Transverse colon (tissue), 4 donors: ENCODE results near the gene ASXL1. TPM values are rescaled to one million over a fixed set of nuclear protein-coding genes. Genes with fewer than 3 reads are reported as not detected.

Experiments
- DNase-seq: peaks from one replicate; pipeline ENCODE4 v3.0.0-alpha.2; 2019
- H3K27ac ChIP-seq, 4 donors: fragments of 200-600 bp; sonication (generic); 2 replicates each; pipeline ENCODE4 v1.5.1; 2016 to 2018; ENCODE audit warnings: inconsistent platforms in 4 of 4
- H3K27me3 ChIP-seq: fragments of 200-600 bp; sonication (generic); 2 replicates; pipeline ENCODE4 v1.5.1; 2017; ENCODE audit warnings: inconsistent platforms
- H3K36me3 ChIP-seq, 4 donors: fragments of 200-600 bp; sonication (generic); 2 replicates each; pipeline ENCODE4 v1.5.1; 2017 to 2019; ENCODE audit warnings: inconsistent platforms in 4 of 4
- H3K4me1 ChIP-seq, 4 donors: fragments of 200-600 bp; sonication (generic); 2 replicates each; pipeline ENCODE4 v1.5.1; 2017 to 2020; ENCODE audit warnings: inconsistent platforms in 4 of 4
- H3K4me3 ChIP-seq, 4 donors: fragments of 200-600 bp; sonication (generic); 1 replicate in 1 of 4; 2 replicates in 3 of 4; pipeline versions ENCODE4 v1.5.1 to v1.6.1; 2017 to 2019; ENCODE audit warnings: inconsistent platforms in 4 of 4
- H3K9me3 ChIP-seq, 2 donors: fragments of 200-600 bp; sonication (generic); 2 replicates each; pipeline ENCODE4 v1.5.1; 2017 to 2019; ENCODE audit warnings: inconsistent platforms in 2 of 2
- CTCF ChIP-seq, 5 experiments: fragments of 200-600 bp in 3 of 5; fragments of 450-650 bp in 2 of 5; sonication (generic) in 3 of 5; IDR thresholded peaks; 1 replicate in 2 of 5; 2 replicates in 3 of 5; pipeline ENCODE4 v1.5.1; 2016 to 2017; ENCODE audit warnings: antibody characterized with exemption in 5 of 5, inconsistent platforms in 3 of 5, mild to moderate bottlenecking in 2 of 5, moderate library complexity in 1 of 5
- EP300 ChIP-seq: sonication (generic); formaldehyde crosslinking; IDR thresholded peaks from one replicate; pipeline ENCODE4 v1.6.1; 2017; ENCODE audit warnings: antibody characterized with exemption, low read depth
- POLR2A ChIP-seq: fragments of 450-650 bp; IDR thresholded peaks from one replicate; pipeline ENCODE4 v1.6.1; 2016; ENCODE audit warnings: antibody characterized with exemption, mild to moderate bottlenecking, moderate library complexity
- POLR2AphosphoS5 ChIP-seq, 3 donors: sonication (generic); formaldehyde crosslinking; IDR thresholded peaks; one replicate each; pipeline ENCODE4 v1.6.1; 2016; ENCODE audit warnings: antibody characterized with exemption in 3 of 3
- WGBS, 2 donors: methylation state at CpG; one replicate each; pipeline ENCODE4 v1.1.5; 2018; ENCODE audit warnings: low coverage in 1 of 2; 5-methylcytosine and 5-hydroxymethylcytosine counted together
- in situ Hi-C, 4 donors: fragments of 200-750 bp; cut with MboI; loops; one replicate each; pipeline versions ENCODE4 v1.15.0 to v1.15.1; 2017; ENCODE audit warnings: low sequenced_read_pairs in 3 of 4, low pct_ligation_motif_present in 1 of 4, low pct_unique_long_range_greater_than_20kb in 1 of 4
- intact Hi-C: fragments of 100-400 bp; cut with DNase I; formaldehyde crosslinking; loops from one replicate; pipeline ENCODE4 v1.15.1; 2023; ENCODE audit warnings: low total_unique reads
- total RNA-seq, 4 donors: library from RNA; depleted of rRNA; stranded (reverse); fragments of >200 nt; gene quantifications; one replicate each; pipeline ENCODE4 v1.1.0, GENCODE V29; 2016

ASXL1 gene
- total RNA-seq, 4 donors from 2014 or later, result 39.6 to 293 (median 92.8) TPM

GRCh38 chr20:32479697-32480171 is 121.6 kb downstream of the ASXL1 start:
- WGBS, 2 donors, result 62% methylated on average over 2 of the region's 2 CpGs; no CpG with 5 or more reads in 1 of the 2 donors
- peak; percentile 41 for TF ChIP-seq POLR2A
- no peak for TF ChIP-seq CTCF (IDR thresholded peaks at IDR 0.05)
- TF ChIP-seq POLR2AphosphoS5 (IDR thresholded peaks at IDR 0.05), result peak in 2 of 3 donors; percentile 38 to 56
- no peak for TF ChIP-seq EP300
- Histone ChIP-seq H3K4me3 (no peak overlapping the region), H3K27me3 (no peaks in the 10 kb centered on the region), H3K27ac (peak overlapping the region; percentile 93 to 97 (median 96)), H3K9me3 (no peaks in the 10 kb centered on the region), H3K4me1 (peaks cover 57 to 86% (median 77%) of the 10 kb centered on the region in 4 donors), H3K36me3 (no peaks in the 10 kb centered on the region)
- in situ Hi-C loops (no loop called here), intact Hi-C loops (loop anchor here (5.0 to 10.0 kb wide), 2 partner anchors 122 to 295 kb away; partner anchors contain the start of gene ASXL1)
- peak; percentile 74 for DNase-seq

DNA sequence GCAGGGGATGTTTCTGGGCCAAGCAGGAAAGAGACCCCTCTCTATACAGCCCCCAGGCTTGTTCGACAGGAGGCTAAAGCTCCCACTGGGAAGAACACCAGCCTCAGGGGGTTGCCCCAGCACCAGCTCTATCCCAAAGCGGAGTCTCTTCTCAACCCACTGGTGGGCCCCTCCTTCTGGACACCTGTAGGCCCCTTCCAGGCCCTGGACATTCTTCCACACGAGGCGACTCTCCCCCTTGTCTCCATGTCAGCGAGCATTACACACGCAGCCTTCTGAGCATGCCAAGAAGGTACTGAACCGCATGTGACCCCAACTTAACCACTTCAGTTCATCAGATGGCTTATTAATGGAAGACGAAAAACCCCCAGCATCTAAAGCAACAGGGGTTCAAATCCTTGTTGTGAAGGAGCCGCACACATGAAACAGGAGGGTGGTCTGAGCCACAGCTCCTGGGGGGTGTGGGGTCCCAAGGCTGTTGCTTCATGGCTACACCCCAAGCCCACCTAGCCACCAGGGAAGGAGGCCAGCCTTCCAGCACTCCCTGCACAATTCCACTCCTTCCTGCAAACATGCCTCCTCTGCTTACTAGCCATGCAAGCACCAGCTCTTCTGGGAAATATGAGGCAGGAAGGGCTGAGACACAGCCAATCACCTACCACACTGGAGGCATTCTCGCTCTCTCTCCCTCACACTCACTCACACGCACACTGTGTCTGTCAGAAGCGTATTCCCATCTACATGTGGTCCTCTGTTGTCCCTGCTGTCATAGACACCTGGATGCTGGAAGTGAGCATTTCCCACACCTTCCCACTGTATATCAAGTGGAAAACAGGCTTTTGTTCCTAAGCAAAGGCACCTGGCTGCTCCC is 122.5 kb downstream of the ASXL1 start:
- no peaks in the 10 kb centered on the region for H3K9me3 ChIP-seq
- DNase-seq, result no peak
- WGBS, 2 donors, result 58% methylated on average over 12 of the region's 12 CpGs; no CpG with 5 or more reads in 1 of the 2 donors
- peaks cover 54 to 80% (median 72%) of the 10 kb centered on the region in 4 donors for H3K4me1 ChIP-seq
- TF ChIP-seq POLR2AphosphoS5 (IDR thresholded peaks at IDR 0.05), result peak in 2 of 3 donors; percentile 16 to 43
- no peak for TF ChIP-seq POLR2A
- H3K27ac ChIP-seq, result peak overlapping the region; percentile 93 to 97 (median 96)
- in situ Hi-C loops (no loop called here), intact Hi-C loops (loop anchor here (5.0 to 10.0 kb wide), 2 partner anchors 123 to 296 kb away; partner anchors contain the start of gene ASXL1)
- no peaks in the 10 kb centered on the region for H3K27me3 ChIP-seq
- H3K4me3 ChIP-seq, result peak overlapping the region in 2 of 4 donors; percentile 6 to 97
- no peaks in the 10 kb centered on the region for H3K36me3 ChIP-seq

DNA sequence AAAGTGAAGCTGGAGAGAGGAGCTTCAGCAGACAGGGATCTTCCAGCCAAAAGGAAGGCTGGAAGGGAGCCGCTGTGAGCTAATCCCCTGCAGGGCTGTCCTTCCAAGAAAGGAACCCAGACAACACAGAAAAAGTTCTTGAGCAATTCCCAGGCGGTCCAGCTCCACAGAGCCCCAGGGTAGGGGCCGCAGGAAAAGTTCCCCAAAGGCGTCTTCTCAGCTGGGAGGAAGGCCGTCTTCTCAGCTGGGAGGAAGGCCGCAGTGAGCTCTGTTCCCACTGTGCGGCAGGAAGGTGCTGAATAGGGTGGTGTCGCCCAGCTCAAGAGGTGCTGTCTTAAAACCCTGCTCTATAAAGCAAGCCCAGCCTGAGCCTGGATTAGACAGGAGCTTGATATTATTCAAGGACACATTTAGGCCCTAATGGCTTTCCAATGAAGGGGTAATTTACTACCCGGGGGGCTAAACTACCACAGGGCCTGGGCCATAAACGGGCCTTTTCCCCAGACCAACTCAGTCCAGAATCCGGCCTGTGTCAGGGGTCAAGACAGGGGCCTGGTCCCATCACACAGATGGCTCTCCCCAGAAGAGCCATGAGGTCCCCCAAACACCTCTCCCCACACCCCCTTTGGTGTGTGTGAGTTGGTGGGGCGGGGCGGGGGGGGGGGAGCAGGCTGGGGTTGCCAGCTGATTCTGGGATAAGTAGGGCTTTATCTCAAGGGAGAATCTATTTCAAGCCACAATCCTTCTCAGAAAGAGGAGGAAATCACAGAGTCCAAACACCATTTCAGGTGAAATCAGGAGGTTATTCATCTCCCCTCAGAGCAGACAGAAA is 123.4 kb downstream of the ASXL1 start:
- peak in 1 of 3 donors; percentile 33 for TF ChIP-seq POLR2AphosphoS5 (IDR thresholded peaks at IDR 0.05)
- TF ChIP-seq EP300, result no peak
- H3K36me3 ChIP-seq, result no peaks in the 10 kb centered on the region
- no peaks in the 10 kb centered on the region for H3K27me3 ChIP-seq
- no peaks in the 10 kb centered on the region for H3K9me3 ChIP-seq
- peak overlapping the region; percentile 93 to 97 (median 96) for H3K27ac ChIP-seq
- peaks cover 46 to 72% (median 64%) of the 10 kb centered on the region in 4 donors for H3K4me1 ChIP-seq
- peak overlapping the region in 3 of 4 donors; percentile 89 to 97 (median 93) for H3K4me3 ChIP-seq
- in situ Hi-C loops, result no loop called here
- intact Hi-C loops, result loop anchor here (5.0 to 10.0 kb wide), 2 partner anchors 124 to 297 kb away; partner anchors contain the start of gene ASXL1
- WGBS, 2 donors, result 33% methylated on average over 13 of the region's 13 CpGs; no CpG with 5 or more reads in 1 of the 2 donors
- peak; percentile 58 for DNase-seq

- no peaks in the 10 kb centered on the region for H3K9me3 ChIP-seq
- no peaks in the 10 kb centered on the region for H3K27me3 ChIP-seq
- TF ChIP-seq POLR2A (no peak), POLR2AphosphoS5 (IDR thresholded peaks at IDR 0.05) (no peak), CTCF (IDR thresholded peaks at IDR 0.05) (no peak), EP300 (no peak)
- in situ Hi-C loops, result no loop called here
- peaks cover 40 to 67% (median 58%) of the 10 kb centered on the region in 4 donors for H3K4me1 ChIP-seq
- peak overlapping the region; percentile 85 to 97 (median 91) for H3K4me3 ChIP-seq
- peak overlapping the region; percentile 93 to 97 (median 96) for H3K27ac ChIP-seq
- WGBS, 2 donors, result 11 to 23% methylated on average over 5 to 9 of the region's 9 CpGs
- no peaks in the 10 kb centered on the region for H3K36me3 ChIP-seq
- no peak for DNase-seq
- intact Hi-C loops, result loop anchor here (5.0 to 10.0 kb wide), 2 partner anchors 125 to 297 kb away; partner anchors contain the start of gene ASXL1
Measured at GRCh38 chr20:32482143-32482441, 124.0 kb downstream of the ASXL1 start.
